HepG2 (cell line): Measurements from ENCODE around the gene LDLRAP1. TPM values are rescaled to one million over a fixed set of nuclear protein-coding genes. Genes with fewer than 3 reads are reported as not detected.
A peak's percentile ranks its signal among the peaks of the same experiment; 100 is the strongest.
"Not testable (repeated sequence)": the region's sequence is repeated elsewhere in the genome, so short reads cannot be mapped to it uniquely, and the experiment has no call there.

Source experiments
- ATAC-seq: fragments of 200-7000 bp; cut with Tn5 transposase; 3 replicates; pipeline ENCODE4 v1.9.1; 2020; ENCODE audit warnings: mild to moderate bottlenecking, moderate library complexity
- BruUV-seq: library from RNA; stranded (reverse); fragments of 400-500 nt; replicated peaks from 2 replicates; lab custom pipeline; 2021; lab: Mats Ljungman, UMichigan
- CTCF ChIA-PET: fragments of 300-600 bp; formaldehyde crosslinking; extraction: SDS; loops from one replicate; lab custom pipeline; 2021; ENCODE audit warnings: low total read pairs, inconsistent platforms, low intra/inter-chr PET ratio; lab: Yijun Ruan, JAX
- POLR2A ChIA-PET: fragments of 350-600 bp; sonication (Branson Sonifier 250); formaldehyde crosslinking; loops from one replicate; lab custom pipeline; 2020; ENCODE audit warnings: antibody characterized with exemption, inconsistent platforms; lab: Yijun Ruan, JAX
- DNase-seq: peaks from one replicate; pipeline ENCODE4 v3.0.0-alpha.2; 2015; ENCODE audit warnings: low spot score
- FAIRE-seq: peaks from 3 replicates; lab custom pipeline; 2011; peaks lifted over from hg19 to GRCh38; lab: Jason Lieb, UNC
- H2AFZ ChIP-seq: one replicate; pipeline ENCODE4 v1.6.1; 2011; ENCODE audit warnings: low read length, inconsistent platforms
- H3K27ac ChIP-seq: fragments of 300-600 bp; 3 replicates; pipeline ENCODE4 v1.8.0; 2011; ENCODE audit warnings: mixed run types, mild to moderate bottlenecking, mixed read lengths, low read length, inconsistent platforms; ENCODE audit not compliant: insufficient read depth; ENCODE audit errors: extremely low read length
- H3K27me3 ChIP-seq, 2 experiments: fragments of 200-600 bp in 1 of 2; 2 replicates in 1 of 2; 3 replicates in 1 of 2; pipeline versions ENCODE4 v1.6.0 to v1.8.0; 2011; ENCODE audit warnings: low read length in 2 of 2, mild to moderate bottlenecking in 2 of 2, moderate library complexity in 2 of 2, inconsistent platforms in 1 of 2; ENCODE audit not compliant: insufficient read depth in 2 of 2, control insufficient read depth in 1 of 2
- H3K36me3 ChIP-seq, 2 experiments: fragments of 200-600 bp in 1 of 2; replicated peaks in 1 of 2; 2 replicates in 1 of 2; 3 replicates in 1 of 2; pipeline versions ENCODE4 v1.5.1 to v1.8.0; 2011; ENCODE audit warnings: low read length in 2 of 2, inconsistent platforms in 1 of 2; ENCODE audit not compliant: insufficient read depth in 2 of 2, control insufficient read depth in 1 of 2
- H3K4me1 ChIP-seq: 2 replicates; pipeline ENCODE4 v1.5.1; 2012; ENCODE audit warnings: low read length, inconsistent platforms; ENCODE audit not compliant: insufficient read depth
- H3K4me2 ChIP-seq: 2 replicates; pipeline ENCODE4 v1.6.0; 2011; ENCODE audit warnings: low read depth, low read length, inconsistent platforms
- H3K4me3 ChIP-seq, 3 experiments: fragments of 200-600 bp in 1 of 3; sonication (generic), shearing (Covaris generic) in 1 of 3; replicated peaks in 1 of 3; 2 replicates each; pipeline ENCODE4 v1.5.1; 2011 to 2016; ENCODE audit warnings: low read length in 3 of 3, inconsistent platforms in 2 of 3, low read depth in 2 of 3, mild to moderate bottlenecking in 2 of 3, control low read depth in 1 of 3, mixed read lengths in 1 of 3; ENCODE audit not compliant: insufficient read depth in 1 of 3
- H3K79me2 ChIP-seq: one replicate; pipeline ENCODE4 v1.6.1; 2011; ENCODE audit warnings: low read length, inconsistent platforms; ENCODE audit not compliant: insufficient read depth
- H3K9ac ChIP-seq: 2 replicates; pipeline ENCODE4 v1.6.0; 2011; ENCODE audit warnings: mild to moderate bottlenecking, low read depth, low read length, inconsistent platforms; ENCODE audit not compliant: insufficient read depth
- H3K9me3 ChIP-seq: 2 replicates; pipeline ENCODE4 v1.5.1; 2012; ENCODE audit warnings: mild to moderate bottlenecking, low read length
- H4K20me1 ChIP-seq: 2 replicates; pipeline ENCODE4 v1.6.0; 2011; ENCODE audit warnings: inconsistent platforms, mild to moderate bottlenecking, low read length, moderate library complexity; ENCODE audit not compliant: insufficient read depth
- ATF1 ChIP-seq: IDR thresholded peaks from 2 replicates; pipeline ENCODE4 v1.6.1; 2016; ENCODE audit warnings: mild to moderate bottlenecking, control low read depth
- EED ChIP-seq: sonication (generic); formaldehyde crosslinking; IDR thresholded peaks from 2 replicates; pipeline ENCODE4 v1.5.0; 2020; ENCODE audit warnings: mild to moderate bottlenecking, missing genetic modification reagents
- NFIB ChIP-seq: sonication (generic); formaldehyde crosslinking; IDR thresholded peaks from 2 replicates; pipeline ENCODE4 v1.9.0; 2021; ENCODE audit warnings: missing genetic modification reagents, mild to moderate bottlenecking, borderline replicate concordance
- RELA ChIP-seq: sonication (generic); formaldehyde crosslinking; IDR thresholded peaks from 2 replicates; pipeline ENCODE4 v1.4.0; 2020; ENCODE audit warnings: missing genetic modification reagents
- ZNF616 ChIP-seq: sonication (generic); formaldehyde crosslinking; IDR thresholded peaks from 2 replicates; pipeline ENCODE4 v1.5.0; 2020; ENCODE audit warnings: low read depth, mild to moderate bottlenecking, missing genetic modification reagents
- WGBS: methylation state at CpG from one replicate; pipeline ENCODE4 v1.1.6; 2017; ENCODE audit warnings: low lambda C conversion rate; 5-methylcytosine and 5-hydroxymethylcytosine counted together
- in situ Hi-C: cut with HindIII; loops from 2 replicates; pipeline ENCODE4 v1.10.0; 2017; ENCODE audit warnings: low pct_unique_long_range_greater_than_20kb; ENCODE audit not compliant: extremely low pct_ligation_motif_present
- intact Hi-C: fragments of 100-400 bp; cut with micrococcal nuclease; formaldehyde crosslinking; loops from one replicate; pipeline ENCODE4 v1.10.0; 2022; ENCODE audit not compliant: unreplicated experiment
- polyA plus RNA-seq, 8 experiments: library from polyadenylated mRNA; depleted of rRNA in 3 of 8; stranded (reverse) in 7 of 8; unstranded in 1 of 8; fragments of >200 nt; fragmentation: Illumina TruSeq in 4 of 8; extraction: Trizol in 4 of 8; gene quantifications; 2 replicates each; pipeline versions ENCODE4 v1.2.1 to v1.2.3, GENCODE V29; 2011 to 2016; ENCODE audit warnings: low read depth in 4 of 8, missing spikeins in 1 of 8, mixed read lengths in 1 of 8; ENCODE audit not compliant: insufficient read depth in 1 of 8
- total RNA-seq, 5 experiments: library from RNA; depleted of rRNA; stranded (reverse); fragments of >200 nt; fragmentation: Illumina TruSeq; extraction: Trizol; gene quantifications; 2 replicates each; pipeline ENCODE4 v1.2.3, GENCODE V29; 2016; ENCODE audit warnings: low read depth in 1 of 5
- TF ChIP-seq, protein P1 (sequence below): fragments of 450-650 bp; IDR thresholded peaks from 2 replicates; pipeline ENCODE4 v1.6.1; 2016

The LDLRAP1 gene
- total and polyA plus RNA-seq, 2 of the 13 experiments (the other 11 are each of a cell fraction or from before 2014, with no cell fraction given), result 7.2 to 12.1 TPM

DNA sequence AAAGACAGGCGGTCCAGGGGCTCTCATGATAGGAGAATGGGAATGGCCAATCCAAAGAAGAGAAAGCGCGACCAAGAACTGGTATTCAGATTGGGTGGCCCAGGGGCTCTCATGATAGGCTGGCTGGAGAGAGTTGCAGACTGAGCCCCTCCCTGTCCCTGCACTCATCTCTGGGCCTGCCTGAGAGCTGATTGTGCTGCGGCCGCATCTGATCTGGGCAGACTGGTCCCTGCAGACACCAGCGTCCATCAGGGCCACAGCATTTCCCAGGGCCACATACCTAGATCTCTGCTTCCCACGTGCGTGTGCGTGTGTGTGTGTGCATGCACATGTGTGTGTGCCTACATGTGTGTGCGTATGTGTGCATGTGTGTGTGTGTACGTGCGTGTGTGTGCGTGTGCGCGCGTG, 42.8 kb downstream of the LDLRAP1 start:
- Histone ChIP-seq H3K36me3 (no peaks in the 10 kb centered on the region), H2AFZ (no peak overlapping the region), H3K27me3 (peaks cover 1 to 7% of the 10 kb centered on the region in 2 experiments; a peak in 2 of 5 replicates), H3K79me2 (no peaks in the 10 kb centered on the region), H4K20me1 (no peaks in the 10 kb centered on the region), H3K4me2 (no peak overlapping the region), H3K9me3 (no peaks in the 10 kb centered on the region), H3K9ac (no peak overlapping the region), H3K4me1 (no peaks in the 10 kb centered on the region), H3K27ac (no peak overlapping the region)
- intact Hi-C loops (no loop called here), in situ Hi-C loops (no loop called here)
- ATAC-seq (peak; percentile 60; the same call in 2 of the 3 replicates), FAIRE-seq (no peak), DNase-seq (no peak)
- ChIA-PET CTCF (no interaction called here), POLR2A (no interaction called here)
- WGBS, result 80% methylated on average over 10 of the region's 16 CpGs
- BruUV-seq, result no TSS peak
- no peak for TF ChIP-seq NFIB (CRISPR knock-in tag)
- TF ChIP-seq, protein P1, sequence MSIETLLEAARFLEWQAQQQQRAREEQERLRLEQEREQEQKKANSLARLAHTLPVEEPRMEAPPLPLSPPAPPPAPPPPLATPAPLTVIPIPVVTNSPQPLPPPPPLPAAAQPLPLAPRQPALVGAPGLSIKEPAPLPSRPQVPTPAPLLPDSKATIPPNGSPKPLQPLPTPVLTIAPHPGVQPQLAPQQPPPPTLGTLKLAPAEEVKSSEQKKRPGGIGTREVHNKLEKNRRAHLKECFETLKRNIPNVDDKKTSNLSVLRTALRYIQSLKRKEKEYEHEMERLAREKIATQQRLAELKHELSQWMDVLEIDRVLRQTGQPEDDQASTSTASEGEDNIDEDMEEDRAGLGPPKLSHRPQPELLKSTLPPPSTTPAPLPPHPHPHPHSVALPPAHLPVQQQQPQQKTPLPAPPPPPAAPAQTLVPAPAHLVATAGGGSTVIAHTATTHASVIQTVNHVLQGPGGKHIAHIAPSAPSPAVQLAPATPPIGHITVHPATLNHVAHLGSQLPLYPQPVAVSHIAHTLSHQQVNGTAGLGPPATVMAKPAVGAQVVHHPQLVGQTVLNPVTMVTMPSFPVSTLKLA, result peak; percentile 90
- TF ChIP-seq, all 625 proteins: peak for 1
- no peak overlapping the region for H3K4me3 ChIP-seq

DNA sequence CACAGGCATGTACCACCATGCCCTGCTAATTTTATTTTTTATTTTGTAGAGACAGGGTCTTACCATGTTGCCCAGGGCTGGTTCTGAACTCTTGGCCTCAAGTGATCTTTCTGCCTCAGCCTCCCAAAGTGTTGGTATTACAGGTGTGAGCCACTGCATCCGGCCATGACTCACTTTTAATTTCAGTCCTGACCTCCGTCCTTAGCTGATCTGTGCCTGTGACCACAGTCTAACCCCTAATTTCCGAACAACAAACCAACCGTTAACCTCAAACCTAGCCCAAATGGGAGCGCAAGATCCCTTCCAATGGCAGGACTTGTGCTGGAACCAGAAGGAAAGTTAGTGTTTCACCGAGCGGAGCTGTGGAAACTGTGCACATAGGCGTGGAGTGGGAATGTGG, 43.9 kb downstream of the LDLRAP1 start:
- ATAC-seq (no peak), FAIRE-seq (no peak), DNase-seq (no peak)
- Histone ChIP-seq H3K79me2 (no peaks in the 10 kb centered on the region), H3K4me1 (no peaks in the 10 kb centered on the region), H2AFZ (no peak overlapping the region), H3K9ac (no peak overlapping the region), H4K20me1 (no peaks in the 10 kb centered on the region), H3K36me3 (no peaks in the 10 kb centered on the region), H3K4me2 (no peak overlapping the region), H3K4me3 (no peak overlapping the region), H3K27me3 (peaks cover 0 to 7% of the 10 kb centered on the region in 2 experiments; a peak in 2 of 5 replicates), H3K27ac (no peak overlapping the region), H3K9me3 (no peaks in the 10 kb centered on the region)
- no TSS peak for BruUV-seq
- ChIA-PET POLR2A (no interaction called here), CTCF (no interaction called here)
- intact Hi-C loops, result no loop called here
- TF ChIP-seq EED (CRISPR knock-in tag) (no peak), ZNF616 (CRISPR knock-in tag) (no peak), ATF1 (CRISPR knock-in tag) (no peak), RELA (CRISPR knock-in tag) (no peak)
- WGBS, result 64% methylated on average over 8 of the region's 8 CpGs
- in situ Hi-C loops, result no loop called here

DNA sequence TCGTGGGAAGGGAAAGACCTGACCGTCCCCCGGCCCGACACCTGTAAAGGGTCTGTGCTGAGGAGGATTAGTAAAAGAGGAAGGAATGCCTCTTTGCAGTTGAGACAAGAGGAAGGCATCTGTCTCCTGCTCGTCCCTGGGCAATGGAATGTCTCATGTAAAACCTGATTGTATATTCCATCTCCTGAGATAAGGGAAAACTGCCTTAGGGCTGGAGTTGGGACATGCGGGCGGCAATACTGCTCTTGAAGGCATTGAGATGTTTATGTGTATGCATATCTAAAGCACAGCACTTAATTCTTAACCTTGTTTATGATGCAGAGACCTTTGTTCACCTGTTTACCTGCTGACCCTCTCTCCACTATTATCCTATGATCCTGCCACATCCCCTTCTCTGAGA, 44.8 kb downstream of the LDLRAP1 start:
- H3K79me2 ChIP-seq, CTCF ChIA-PET, H3K4me2 ChIP-seq, H2AFZ ChIP-seq, in situ Hi-C loops, intact Hi-C loops, H3K9me3 ChIP-seq, H3K4me1 ChIP-seq, H3K4me3 ChIP-seq, FAIRE-seq, H4K20me1 ChIP-seq, H3K27me3 ChIP-seq, BruUV-seq, H3K27ac ChIP-seq, DNase-seq, H3K9ac ChIP-seq, ATAC-seq, POLR2A ChIA-PET, H3K36me3 ChIP-seq: not testable (repeated sequence)
- WGBS, result 58% methylated on average over 7 of the region's 7 CpGs
